ENCODE measurements around the gene CACNA1S.

Gene CACNA1S

DNA sequence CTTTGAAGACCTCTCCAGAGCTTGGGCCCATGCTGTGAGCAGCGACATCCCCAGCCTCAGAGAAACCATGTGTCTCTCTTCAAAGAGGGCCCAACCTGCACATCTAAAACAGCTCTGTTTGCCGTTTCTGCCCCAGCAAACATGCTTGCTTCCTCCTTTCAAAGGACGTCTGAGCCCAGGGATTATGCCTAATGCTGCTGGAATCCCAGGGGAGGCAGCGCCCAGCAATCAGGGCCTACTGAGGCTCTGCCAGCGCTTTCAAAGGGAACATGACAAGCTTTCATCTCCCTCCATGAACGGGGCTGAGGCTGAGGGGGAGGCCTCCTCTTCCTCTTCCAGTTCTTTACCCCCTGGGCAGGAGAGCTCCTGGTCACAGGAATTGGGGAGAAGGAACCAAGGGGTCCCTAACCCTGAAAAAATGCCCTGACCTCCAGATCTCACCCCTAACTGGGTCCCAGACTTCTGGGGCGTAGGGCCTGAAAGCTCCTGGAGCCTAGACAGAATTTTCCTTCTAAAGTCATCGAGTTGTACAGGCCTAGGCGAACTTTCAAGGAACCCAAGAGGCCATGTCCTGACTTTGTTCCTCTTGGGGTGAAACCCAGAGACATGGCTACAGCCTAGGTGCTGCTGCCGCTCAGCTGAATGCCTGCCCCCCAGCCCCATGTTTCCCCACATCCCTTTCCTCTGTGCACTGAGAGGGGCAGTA lies 28.2 kb upstream of the CACNA1S start:
- TF ChIP-seq EZH2phosphoT487 (IDR thresholded peaks at IDR 0.05; ENCODE audit: borderline replicate concordance, low read length) = no peak
- TF ChIP-seq, protein P1, sequence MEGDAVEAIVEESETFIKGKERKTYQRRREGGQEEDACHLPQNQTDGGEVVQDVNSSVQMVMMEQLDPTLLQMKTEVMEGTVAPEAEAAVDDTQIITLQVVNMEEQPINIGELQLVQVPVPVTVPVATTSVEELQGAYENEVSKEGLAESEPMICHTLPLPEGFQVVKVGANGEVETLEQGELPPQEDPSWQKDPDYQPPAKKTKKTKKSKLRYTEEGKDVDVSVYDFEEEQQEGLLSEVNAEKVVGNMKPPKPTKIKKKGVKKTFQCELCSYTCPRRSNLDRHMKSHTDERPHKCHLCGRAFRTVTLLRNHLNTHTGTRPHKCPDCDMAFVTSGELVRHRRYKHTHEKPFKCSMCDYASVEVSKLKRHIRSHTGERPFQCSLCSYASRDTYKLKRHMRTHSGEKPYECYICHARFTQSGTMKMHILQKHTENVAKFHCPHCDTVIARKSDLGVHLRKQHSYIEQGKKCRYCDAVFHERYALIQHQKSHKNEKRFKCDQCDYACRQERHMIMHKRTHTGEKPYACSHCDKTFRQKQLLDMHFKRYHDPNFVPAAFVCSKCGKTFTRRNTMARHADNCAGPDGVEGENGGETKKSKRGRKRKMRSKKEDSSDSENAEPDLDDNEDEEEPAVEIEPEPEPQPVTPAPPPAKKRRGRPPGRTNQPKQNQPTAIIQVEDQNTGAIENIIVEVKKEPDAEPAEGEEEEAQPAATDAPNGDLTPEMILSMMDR (IDR thresholded peaks at IDR 0.05; ENCODE audit: low read depth, low read length, poor library complexity, severe bottlenecking) = no peak
- Histone ChIP-seq H3K27me3 (ENCODE audit: control insufficient read depth, low read length) (no peaks in the 10 kb centered on the region), H3F3A (ENCODE audit: control insufficient read depth, insufficient read depth) (no peaks in the 10 kb centered on the region), H3K36me3 (ENCODE audit: control insufficient read depth, low read length) (peaks cover 8% of the 10 kb centered on the region; the same call in 1 of the 2 replicates), H3K9me2 (replicated peaks; ENCODE audit: control insufficient read depth, low read length) (no peaks in the 10 kb centered on the region), H3K27ac (ENCODE audit: low read depth, low read length) (no peak overlapping the region), H3K4me2 (ENCODE audit: low read length) (no peak overlapping the region), H4K20me1 (ENCODE audit: control insufficient read depth, insufficient read depth, low read depth, low read length) (no peaks in the 10 kb centered on the region; the same call in 1 of the 2 replicates), H3K79me2 (ENCODE audit: control insufficient read depth, low read length) (no peaks in the 10 kb centered on the region), H3K9me3 (ENCODE audit: control insufficient read depth, insufficient read depth, low read length) (no peaks in the 10 kb centered on the region), H3K4me3 (ENCODE audit: low read length) (no peak overlapping the region), H3K4me1 (ENCODE audit: control insufficient read depth, low read length) (no peaks in the 10 kb centered on the region)

DNA sequence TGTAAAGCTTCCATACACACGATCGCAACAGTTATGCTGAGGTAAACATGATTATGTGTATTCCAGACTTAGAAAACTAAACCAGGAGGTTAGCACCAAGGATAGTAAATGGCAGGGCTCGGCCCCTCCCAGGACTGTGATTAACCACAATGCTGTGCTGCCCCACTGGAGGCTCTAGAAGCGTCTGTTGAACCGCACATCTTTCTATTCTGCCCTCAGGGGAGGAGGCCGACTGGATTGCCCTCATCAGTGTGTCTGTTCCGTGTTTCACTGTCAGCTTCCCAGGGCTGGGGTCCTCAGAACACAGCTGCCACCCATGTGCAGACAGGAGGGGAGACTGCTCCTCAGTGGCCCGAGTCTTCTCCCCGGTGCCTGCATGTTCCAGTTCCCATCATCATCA lies 27.5 kb upstream of the CACNA1S start:
- no peaks in the 10 kb centered on the region for H3K4me1 ChIP-seq (ENCODE audit: control insufficient read depth, low read length)
- no peak overlapping the region for H3K27ac ChIP-seq (ENCODE audit: low read depth, low read length)
- H4K20me1 ChIP-seq (ENCODE audit: control insufficient read depth, insufficient read depth, low read depth, low read length) = no peaks in the 10 kb centered on the region; the same call in 1 of the 2 replicates
- TF ChIP-seq EZH2phosphoT487 (IDR thresholded peaks at IDR 0.05; ENCODE audit: borderline replicate concordance, low read length) = no peak
- TF ChIP-seq, protein P1 (IDR thresholded peaks at IDR 0.05; ENCODE audit: low read depth, low read length, poor library complexity, severe bottlenecking) = no peak
- H3K27me3 ChIP-seq (ENCODE audit: control insufficient read depth, low read length) = no peaks in the 10 kb centered on the region
- H3K4me3 ChIP-seq (ENCODE audit: low read length) = no peak overlapping the region
- H3K79me2 ChIP-seq (ENCODE audit: control insufficient read depth, low read length) = no peaks in the 10 kb centered on the region
- no peaks in the 10 kb centered on the region for H3K9me3 ChIP-seq (ENCODE audit: control insufficient read depth, insufficient read depth, low read length)
- peaks cover 8% of the 10 kb centered on the region; the same call in 1 of the 2 replicates for H3K36me3 ChIP-seq (ENCODE audit: control insufficient read depth, low read length)
- no peak overlapping the region for H3K4me2 ChIP-seq (ENCODE audit: low read length)
- no peaks in the 10 kb centered on the region for H3F3A ChIP-seq (ENCODE audit: control insufficient read depth, insufficient read depth)
- no peaks in the 10 kb centered on the region for H3K9me2 ChIP-seq (replicated peaks; ENCODE audit: control insufficient read depth, low read length)

DNA sequence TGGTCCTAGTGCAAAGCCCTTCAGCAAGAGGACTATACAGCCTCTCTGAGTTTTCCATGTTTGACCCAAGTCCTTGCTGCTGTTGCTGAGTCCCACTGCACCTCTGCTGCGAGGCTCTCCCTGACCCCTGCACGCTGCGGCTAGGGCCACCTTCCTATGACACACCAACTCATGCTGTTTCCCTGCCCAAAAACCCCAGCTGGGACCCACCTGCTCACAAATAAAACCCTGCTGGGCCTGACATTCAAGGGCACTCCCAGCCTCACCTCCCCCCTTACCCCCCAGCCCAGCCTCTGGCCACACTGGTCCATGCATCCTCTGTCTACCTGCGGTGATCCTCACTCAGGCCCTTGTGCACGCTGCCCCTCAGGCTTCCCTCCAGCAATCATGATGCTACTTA lies 27.1 kb upstream of the CACNA1S start:
- H4K20me1 ChIP-seq (ENCODE audit: control insufficient read depth, insufficient read depth, low read depth, low read length) = no peaks in the 10 kb centered on the region; the same call in 1 of the 2 replicates
- no peaks in the 10 kb centered on the region for H3K4me1 ChIP-seq (ENCODE audit: control insufficient read depth, low read length)
- TF ChIP-seq EZH2phosphoT487 (IDR thresholded peaks at IDR 0.05; ENCODE audit: borderline replicate concordance, low read length) = no peak
- TF ChIP-seq, protein P1 (IDR thresholded peaks at IDR 0.05; ENCODE audit: low read depth, low read length, poor library complexity, severe bottlenecking) = no peak
- H3K4me2 ChIP-seq (ENCODE audit: low read length) = no peak overlapping the region
- H3K27ac ChIP-seq (ENCODE audit: low read depth, low read length) = no peak overlapping the region
- peaks cover 8% of the 10 kb centered on the region; the same call in 1 of the 2 replicates for H3K36me3 ChIP-seq (ENCODE audit: control insufficient read depth, low read length)
- H3K9me2 ChIP-seq (replicated peaks; ENCODE audit: control insufficient read depth, low read length) = no peaks in the 10 kb centered on the region
- H3F3A ChIP-seq (ENCODE audit: control insufficient read depth, insufficient read depth) = no peaks in the 10 kb centered on the region
- no peaks in the 10 kb centered on the region for H3K27me3 ChIP-seq (ENCODE audit: control insufficient read depth, low read length)
- H3K9me3 ChIP-seq (ENCODE audit: control insufficient read depth, insufficient read depth, low read length) = no peaks in the 10 kb centered on the region
- H3K4me3 ChIP-seq (ENCODE audit: low read length) = no peak overlapping the region
- H3K79me2 ChIP-seq (ENCODE audit: control insufficient read depth, low read length) = no peaks in the 10 kb centered on the region
